ENCODE results near the gene ZC3H14.

GRCh38 chr14:88559852-88560251, 3.0 kb upstream of the ZC3H14 start:
- TF ChIP-seq, protein P1, sequence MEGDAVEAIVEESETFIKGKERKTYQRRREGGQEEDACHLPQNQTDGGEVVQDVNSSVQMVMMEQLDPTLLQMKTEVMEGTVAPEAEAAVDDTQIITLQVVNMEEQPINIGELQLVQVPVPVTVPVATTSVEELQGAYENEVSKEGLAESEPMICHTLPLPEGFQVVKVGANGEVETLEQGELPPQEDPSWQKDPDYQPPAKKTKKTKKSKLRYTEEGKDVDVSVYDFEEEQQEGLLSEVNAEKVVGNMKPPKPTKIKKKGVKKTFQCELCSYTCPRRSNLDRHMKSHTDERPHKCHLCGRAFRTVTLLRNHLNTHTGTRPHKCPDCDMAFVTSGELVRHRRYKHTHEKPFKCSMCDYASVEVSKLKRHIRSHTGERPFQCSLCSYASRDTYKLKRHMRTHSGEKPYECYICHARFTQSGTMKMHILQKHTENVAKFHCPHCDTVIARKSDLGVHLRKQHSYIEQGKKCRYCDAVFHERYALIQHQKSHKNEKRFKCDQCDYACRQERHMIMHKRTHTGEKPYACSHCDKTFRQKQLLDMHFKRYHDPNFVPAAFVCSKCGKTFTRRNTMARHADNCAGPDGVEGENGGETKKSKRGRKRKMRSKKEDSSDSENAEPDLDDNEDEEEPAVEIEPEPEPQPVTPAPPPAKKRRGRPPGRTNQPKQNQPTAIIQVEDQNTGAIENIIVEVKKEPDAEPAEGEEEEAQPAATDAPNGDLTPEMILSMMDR (IDR thresholded peaks at IDR 0.05; ENCODE audit: low read length), result no peak
- TF ChIP-seq EZH2 (IDR thresholded peaks at IDR 0.05; ENCODE audit: borderline replicate concordance, low read length), result no peak

Measured in OCI-LY1 (cell line).